ENCODE results near the gene CLN5. TPM values are rescaled to one million over a fixed set of nuclear protein-coding genes. Genes with fewer than 3 reads are reported as not detected.

CLN5 gene
- total RNA-seq, 4 donors from 2014 or later: 4.5 to 10.1 (median 7.1) TPM

- DNase-seq (no peak), ATAC-seq (no peak)
- peak overlapping the region in 2 of 4 donors; percentile 8 to 17 for H3K4me3 ChIP-seq
- in situ Hi-C loops (cut with MboI; ENCODE audit: low sequenced_read_pairs in 4 of 4): no loop called here
- peaks cover 0 to 11% of the 10 kb centered on the region in 2 donors for H3K36me3 ChIP-seq
- H3K27ac ChIP-seq: peak overlapping the region; percentile 39 to 62 (median 46)
- no peaks in the 10 kb centered on the region for H3K9me3 ChIP-seq
- H3K27me3 ChIP-seq: no peaks in the 10 kb centered on the region
- peaks cover 67 to 76% of the 10 kb centered on the region in 2 donors for H3K4me1 ChIP-seq
- intact Hi-C loops (cut with DNase I; ENCODE audit: low total_unique reads): loop anchor here (10.0 kb wide), 1 partner anchor 138 kb away; the partner anchor contains the start of gene KCTD12
- no peak for TF ChIP-seq POLR2A (IDR thresholded peaks at IDR 0.05)
- no peak for TF ChIP-seq CTCF (IDR thresholded peaks at IDR 0.05 in 4 of 5, conservative IDR thresholded peaks at IDR 0.05 in 1 of 5)
These were observed 30.5 kb downstream of the CLN5 start for GRCh38 chr13:77022341-77022740.

GRCh38 chr13:77026255-77026860 lies 34.5 kb downstream of the CLN5 start:
- no peak for TF ChIP-seq CTCF (IDR thresholded peaks at IDR 0.05 in 4 of 5, conservative IDR thresholded peaks at IDR 0.05 in 1 of 5)
- peak in 1 of 2 donors; percentile 44 for TF ChIP-seq POLR2A (IDR thresholded peaks at IDR 0.05)
- Histone ChIP-seq H3K27ac (peak overlapping the region; percentile 93 to 100 (median 96)), H3K36me3 (no peaks in the 10 kb centered on the region), H3K27me3 (no peaks in the 10 kb centered on the region), H3K4me3 (peak overlapping the region; percentile 65 to 98 (median 78)), H3K9me3 (no peaks in the 10 kb centered on the region), H3K4me1 (peaks cover 50 to 58% of the 10 kb centered on the region in 2 donors)
- in situ Hi-C loops (cut with MboI; ENCODE audit: low sequenced_read_pairs in 4 of 4) (no loop called here), intact Hi-C loops (cut with DNase I; ENCODE audit: low total_unique reads) (loop anchor here (1.0 to 10.0 kb wide), 2 partner anchors 142 to 301 kb away; partner anchors contain the start of genes KCTD12 and MYCBP2)
- ATAC-seq (peak; percentile 61 to 69), DNase-seq (peak; percentile 76 to 88)

GRCh38 chr13:77026861-77027621 lies 35.2 kb downstream of the CLN5 start, which contains the start of gene FBXL3:
Gene FBXL3 (minus strand): TSS chr13:77027159. CDS start chr13:77021860, 5,299 bp downstream.
- Histone ChIP-seq H3K4me3 (peak within 1 kb of the TSS; percentile 65 to 98 (median 78)), H3K9me3 (no peaks in the 10 kb centered on the region), H3K4me1 (peaks cover 43 to 51% of the 10 kb centered on the region in 2 donors), H3K27me3 (no peaks in the 10 kb centered on the region), H3K36me3 (no peaks in the 10 kb centered on the region), H3K27ac (peak within 1 kb of the TSS; percentile 93 to 100 (median 96))
- DNase-seq: peak; percentile 67 to 80
- intact Hi-C loops (cut with DNase I; ENCODE audit: low total_unique reads): loop anchor here (1.0 to 10.0 kb wide), 4 partner anchors 22 to 300 kb away; partner anchors contain the start of genes CLN5, KCTD12 and MYCBP2
- ATAC-seq: peak; percentile 70 to 72
- in situ Hi-C loops (cut with MboI; ENCODE audit: low sequenced_read_pairs in 4 of 4): no loop called here
- TF ChIP-seq POLR2A (IDR thresholded peaks at IDR 0.05) (peak; percentile 57 to 77), CTCF (IDR thresholded peaks at IDR 0.05 in 4 of 5, conservative IDR thresholded peaks at IDR 0.05 in 1 of 5) (peak in 1 of 5 experiments; percentile 9)

GRCh38 chr13:77028202-77028601 lies 36.3 kb downstream of the CLN5 start:
- Histone ChIP-seq H3K27me3 (no peaks in the 10 kb centered on the region), H3K9me3 (no peaks in the 10 kb centered on the region), H3K4me3 (peak overlapping the region; percentile 64 to 98 (median 72)), H3K36me3 (no peaks in the 10 kb centered on the region), H3K4me1 (peaks cover 31 to 39% of the 10 kb centered on the region in 2 donors), H3K27ac (peak overlapping the region; percentile 93 to 100 (median 96))
- peak; percentile 34 to 45 for ATAC-seq
- peak; percentile 19 to 59 for DNase-seq
- no peak for TF ChIP-seq POLR2A (IDR thresholded peaks at IDR 0.05)
- no peak for TF ChIP-seq CTCF (IDR thresholded peaks at IDR 0.05 in 4 of 5, conservative IDR thresholded peaks at IDR 0.05 in 1 of 5)
- intact Hi-C loops (cut with DNase I; ENCODE audit: low total_unique reads): loop anchor here (10.0 kb wide), 1 partner anchor 143 kb away; the partner anchor contains the start of gene KCTD12
- in situ Hi-C loops (cut with MboI; ENCODE audit: low sequenced_read_pairs in 4 of 4): no loop called here
